NT2/D1 (cell line): ENCODE data around the gene TCF19.
A peak's percentile ranks its signal among the peaks of the same experiment; 100 is the strongest.

Experiments
- DNase-seq: peaks from one replicate; pipeline ENCODE4 v3.0.0-alpha.2; 2011; ENCODE audit warnings: low read depth, low spot score
- H3K27me3 ChIP-seq: 2 replicates; pipeline ENCODE4 v1.6.0; 2011; ENCODE audit warnings: mild to moderate bottlenecking; ENCODE audit not compliant: insufficient read length, insufficient read depth
- H3K36me3 ChIP-seq: 2 replicates; pipeline ENCODE4 v1.6.1; 2011; ENCODE audit warnings: mild to moderate bottlenecking, low read length, mixed read lengths; ENCODE audit not compliant: insufficient read depth, insufficient read length
- H3K4me1 ChIP-seq: 2 replicates; pipeline ENCODE4 v1.5.1; 2011; ENCODE audit not compliant: insufficient read depth, insufficient read length
- H3K4me3 ChIP-seq: 2 replicates; pipeline ENCODE4 v1.5.1; 2011; ENCODE audit warnings: low read depth; ENCODE audit not compliant: insufficient read length
- H3K9ac ChIP-seq: 2 replicates; pipeline ENCODE4 v1.6.0; 2011; ENCODE audit warnings: low read depth; ENCODE audit not compliant: insufficient read length
- H3K9me3 ChIP-seq: 2 replicates; pipeline ENCODE4 v1.5.1; 2011; ENCODE audit warnings: mild to moderate bottlenecking, low read length; ENCODE audit not compliant: insufficient read depth
- SUZ12 ChIP-seq: IDR thresholded peaks from 2 replicates; pipeline ENCODE4 v1.6.1; 2011; ENCODE audit not compliant: insufficient read length, insufficient read depth; ENCODE audit errors: extremely low read depth
- YY1 ChIP-seq: IDR thresholded peaks from 2 replicates; pipeline ENCODE4 v1.6.1; 2011; ENCODE audit not compliant: insufficient read length, insufficient read depth
- ZNF274 ChIP-seq: IDR thresholded peaks from 2 replicates; pipeline ENCODE4 v1.6.1; 2011; ENCODE audit warnings: mild to moderate bottlenecking, low read depth, low read length

TCF19 gene

DNA sequence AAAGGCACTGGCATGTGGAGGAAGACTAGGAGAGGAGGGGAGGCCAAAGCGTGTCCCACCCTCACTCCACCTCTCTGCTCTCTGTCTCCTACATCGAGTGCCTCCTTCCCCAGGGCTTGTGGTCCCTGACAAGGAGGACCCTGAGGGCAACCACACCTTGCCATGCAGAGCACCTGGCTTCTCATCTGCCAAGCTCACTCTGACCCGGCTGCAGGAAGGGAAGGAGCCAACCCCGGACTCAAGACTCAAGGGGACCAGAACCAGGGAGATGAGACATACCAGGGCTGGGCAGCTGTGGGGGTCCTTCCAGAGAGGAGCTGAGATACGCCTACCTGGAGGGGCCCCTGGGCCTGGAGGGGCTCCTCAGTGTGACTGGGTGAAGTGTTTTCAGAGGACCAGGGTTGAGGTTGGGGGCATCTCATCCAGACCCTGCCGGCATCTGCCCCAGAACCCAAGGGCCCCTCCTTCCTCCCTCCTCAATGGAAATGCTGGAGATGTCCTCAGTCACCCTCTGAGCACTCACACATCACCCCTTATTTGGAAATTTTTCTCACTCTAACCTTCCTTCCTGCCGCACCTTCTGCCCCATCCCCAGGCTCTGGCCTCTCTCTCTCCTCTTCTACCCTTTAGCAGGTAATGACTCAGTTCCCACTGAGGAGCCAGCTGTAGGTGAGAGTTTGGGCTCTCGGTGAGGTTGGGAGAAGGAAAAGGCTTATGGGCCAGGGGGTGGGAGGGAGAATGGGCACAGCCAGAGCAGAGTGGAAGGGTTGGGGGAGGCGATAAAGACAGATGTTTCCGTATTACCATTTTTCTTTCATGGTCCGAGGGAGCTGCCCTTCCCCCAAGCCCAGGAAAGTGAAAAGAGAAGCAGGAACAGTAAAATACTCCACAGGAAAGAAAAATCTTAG lies 44.1 kb downstream of the TCF19 start:
- Histone ChIP-seq H3K36me3 (peaks cover 3% of the 10 kb centered on the region), H3K4me1 (peaks cover 4% of the 10 kb centered on the region), H3K9ac (no peak overlapping the region), H3K4me3 (no peak overlapping the region), H3K9me3 (peaks cover 5% of the 10 kb centered on the region; the same call in 1 of the 2 replicates), H3K27me3 (no peaks in the 10 kb centered on the region)
- TF ChIP-seq ZNF274 (no peak), SUZ12 (no peak), YY1 (no peak)
- DNase-seq = no peak

DNA sequence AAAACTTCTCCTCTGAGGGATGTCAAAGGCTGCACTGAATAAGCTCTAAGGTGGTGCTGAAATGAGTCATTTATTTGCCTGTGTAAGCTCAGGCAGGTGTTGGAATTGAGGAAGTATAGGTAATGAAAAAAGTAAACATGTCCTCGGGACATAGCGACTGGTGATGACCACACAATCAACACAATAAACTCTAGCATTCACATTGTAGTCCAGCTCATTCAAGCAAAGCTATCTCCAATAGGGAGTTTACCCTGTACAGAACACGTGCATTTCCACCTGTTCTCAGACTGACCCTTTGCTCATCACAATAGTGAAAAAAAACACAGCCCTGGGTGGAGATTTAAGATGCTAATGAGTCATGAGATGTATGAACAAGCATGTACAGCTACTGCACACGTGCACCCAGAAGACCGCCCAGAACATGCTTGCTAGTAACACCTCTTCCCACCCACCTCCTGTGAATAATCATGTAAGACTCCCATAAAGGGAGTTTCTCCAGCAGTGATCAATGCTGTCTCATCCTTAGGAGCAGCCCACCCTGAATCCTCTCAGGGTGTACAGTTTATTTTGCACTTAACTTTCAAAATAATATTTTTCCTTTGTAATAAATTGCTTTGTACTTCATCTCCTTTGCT lies 45.1 kb downstream of the TCF19 start:
- no peak for TF ChIP-seq SUZ12
- no peak for TF ChIP-seq ZNF274
- TF ChIP-seq YY1 = no peak
- peaks cover 3% of the 10 kb centered on the region for H3K36me3 ChIP-seq
- no peak for DNase-seq
- H3K27me3 ChIP-seq = no peaks in the 10 kb centered on the region
- H3K9ac ChIP-seq = no peak overlapping the region
- peaks cover 5% of the 10 kb centered on the region; the same call in 1 of the 2 replicates for H3K9me3 ChIP-seq
- no peak overlapping the region for H3K4me3 ChIP-seq
- peaks cover 4% of the 10 kb centered on the region for H3K4me1 ChIP-seq

DNA sequence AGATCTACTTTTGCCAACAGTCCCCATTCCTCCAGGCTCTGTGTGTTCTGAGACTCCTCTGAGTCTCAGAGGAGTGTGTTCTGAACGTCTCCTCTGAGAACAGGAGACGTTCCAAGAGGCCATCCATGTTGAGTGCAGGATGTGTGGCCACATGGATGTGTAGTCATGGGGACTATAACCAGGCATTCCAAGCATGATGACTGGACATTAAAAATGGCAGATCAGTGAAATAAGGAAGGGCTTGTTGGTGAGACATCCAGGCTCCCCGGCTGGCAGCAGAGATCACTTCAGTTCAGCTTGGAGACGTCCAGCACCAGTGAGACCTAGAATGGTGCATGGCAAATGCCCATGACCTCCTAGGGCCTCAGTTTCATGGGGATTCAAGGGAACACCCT lies 46.4 kb downstream of the TCF19 start:
- Histone ChIP-seq H3K9ac (no peak overlapping the region), H3K9me3 (peaks cover 5% of the 10 kb centered on the region; the same call in 1 of the 2 replicates), H3K4me1 (peaks cover 4% of the 10 kb centered on the region), H3K4me3 (no peak overlapping the region), H3K27me3 (no peaks in the 10 kb centered on the region), H3K36me3 (peaks cover 3% of the 10 kb centered on the region)
- TF ChIP-seq YY1 = no peak
- no peak for TF ChIP-seq SUZ12
- no peak for TF ChIP-seq ZNF274
- DNase-seq = no peak

DNA sequence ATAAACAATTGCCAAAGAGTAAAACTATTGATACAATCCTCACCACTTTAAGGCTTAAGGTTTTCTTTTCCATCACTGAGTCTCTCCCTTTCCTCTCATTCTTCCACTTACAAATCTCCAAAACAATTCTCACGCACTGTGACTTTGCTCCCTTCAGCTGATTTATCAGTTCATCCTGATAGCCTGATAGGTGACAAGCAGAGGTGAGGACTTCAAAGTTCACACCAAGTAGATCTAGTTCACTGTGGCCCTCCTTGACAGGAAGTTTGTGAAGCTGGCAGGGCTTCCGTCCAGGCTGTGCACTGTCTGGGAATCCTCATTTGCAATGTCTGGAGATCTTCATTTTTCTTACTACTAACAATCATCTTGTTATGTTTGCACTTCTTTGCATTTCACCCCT lies 47.2 kb downstream of the TCF19 start:
- Histone ChIP-seq H3K4me1 (peaks cover 4% of the 10 kb centered on the region), H3K9me3 (peaks cover 5% of the 10 kb centered on the region; the same call in 1 of the 2 replicates), H3K4me3 (no peak overlapping the region), H3K27me3 (no peaks in the 10 kb centered on the region), H3K36me3 (peaks cover 3% of the 10 kb centered on the region), H3K9ac (no peak overlapping the region)
- TF ChIP-seq YY1 (no peak), ZNF274 (no peak), SUZ12 (no peak)
- no peak for DNase-seq

DNA sequence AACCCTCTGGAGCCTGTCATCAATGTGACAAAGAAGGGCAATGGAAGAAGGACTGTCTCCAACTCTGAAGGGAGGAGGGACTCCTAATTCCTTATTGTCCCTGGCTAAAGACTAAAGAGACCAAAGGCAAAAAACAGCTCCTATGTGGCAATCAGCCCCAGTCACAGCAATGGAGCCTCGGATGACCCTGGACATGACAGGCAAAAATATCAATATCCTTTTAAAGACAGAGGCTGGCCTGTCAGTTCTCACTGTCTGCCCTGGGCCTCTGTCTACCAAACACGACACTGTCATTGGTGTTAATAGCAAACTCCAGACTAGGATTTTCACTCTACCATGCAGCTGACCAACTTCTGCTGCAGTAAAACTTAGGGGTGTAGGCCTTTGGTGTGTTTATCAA lies 50.1 kb downstream of the TCF19 start:
- Histone ChIP-seq H3K36me3 (no peaks in the 10 kb centered on the region), H3K9ac (peak overlapping the region; percentile 10), H3K9me3 (no peaks in the 10 kb centered on the region), H3K27me3 (no peaks in the 10 kb centered on the region), H3K4me3 (no peak overlapping the region), H3K4me1 (no peaks in the 10 kb centered on the region)
- TF ChIP-seq ZNF274 (no peak), SUZ12 (no peak), YY1 (no peak)
- no peak for DNase-seq

DNA sequence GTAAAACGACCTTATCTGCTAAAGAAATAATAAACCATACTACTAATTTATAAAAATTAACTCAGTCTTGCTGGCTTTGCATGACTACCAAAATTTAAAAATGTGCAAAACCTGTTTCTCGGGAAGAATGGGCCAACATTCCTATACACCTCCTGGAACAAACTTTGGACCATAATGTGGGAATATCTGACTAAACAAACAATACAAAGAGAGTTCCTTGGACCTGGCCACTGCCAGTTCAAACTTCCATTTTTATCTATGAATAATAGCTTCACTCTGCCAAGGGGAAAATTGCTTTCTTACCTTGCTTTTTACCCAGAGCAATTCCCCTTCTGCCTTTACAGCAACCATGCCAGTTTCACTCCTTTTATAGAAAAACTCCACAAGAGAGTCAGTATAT lies 50.7 kb downstream of the TCF19 start:
- Histone ChIP-seq H3K9me3 (no peaks in the 10 kb centered on the region), H3K4me1 (no peaks in the 10 kb centered on the region), H3K4me3 (no peak overlapping the region), H3K36me3 (no peaks in the 10 kb centered on the region), H3K27me3 (no peaks in the 10 kb centered on the region), H3K9ac (no peak overlapping the region)
- TF ChIP-seq ZNF274 (no peak), SUZ12 (no peak), YY1 (no peak)
- DNase-seq = no peak

DNA sequence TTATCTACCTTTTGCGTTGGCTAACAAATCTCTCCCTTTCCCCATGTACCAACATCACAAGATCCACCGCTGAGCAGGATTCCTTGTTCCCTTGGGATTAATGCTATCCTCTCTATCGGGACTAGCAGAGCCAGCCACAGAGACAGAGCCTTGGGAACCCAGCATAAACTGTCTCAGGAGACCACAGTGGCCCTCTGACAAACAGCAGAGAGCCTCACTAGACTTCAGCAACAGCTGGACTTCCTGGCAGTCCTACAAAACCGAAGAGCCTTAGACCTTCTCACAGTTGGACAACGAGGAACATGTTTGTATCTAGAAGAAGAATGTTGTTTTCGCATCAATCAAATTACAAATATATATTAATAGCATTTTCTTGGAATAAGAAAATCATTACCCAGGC lies 51.7 kb downstream of the TCF19 start:
- TF ChIP-seq SUZ12 = no peak
- TF ChIP-seq ZNF274 = no peak
- TF ChIP-seq YY1 = no peak
- DNase-seq = no peak
- Histone ChIP-seq H3K4me1 (no peaks in the 10 kb centered on the region), H3K36me3 (no peaks in the 10 kb centered on the region), H3K9me3 (no peaks in the 10 kb centered on the region), H3K9ac (no peak overlapping the region), H3K4me3 (no peak overlapping the region), H3K27me3 (no peaks in the 10 kb centered on the region)
